Esophagus (tissue), 2 donors: ENCODE measurements around the gene IL10RB. TPM values are rescaled to one million over a fixed set of nuclear protein-coding genes. Genes with fewer than 3 reads are reported as not detected.
A peak's percentile ranks its signal among the peaks of the same experiment; 100 is the strongest.
"Not testable (repeated sequence)": the region's sequence is repeated elsewhere in the genome, so short reads cannot be mapped to it uniquely, and the experiment has no call there.

Experiments
- H3K27ac ChIP-seq, 2 donors: one replicate each; pipeline ENCODE4 v1.5.1; 2013; ENCODE audit warnings: low read depth in 2 of 2, mild to moderate bottlenecking in 2 of 2, inconsistent platforms in 1 of 2, low read length in 1 of 2, moderate library complexity in 1 of 2
- H3K27me3 ChIP-seq, 2 donors: one replicate each; pipeline ENCODE4 v1.6.1; 2013; ENCODE audit warnings: low read length in 2 of 2, control low read depth in 1 of 2, mild to moderate bottlenecking in 1 of 2; ENCODE audit not compliant: insufficient read depth in 2 of 2, control insufficient read depth in 1 of 2
- H3K36me3 ChIP-seq, 2 donors: one replicate each; pipeline ENCODE4 v1.6.1; 2013; ENCODE audit warnings: low read length in 1 of 2; ENCODE audit not compliant: control insufficient read depth in 2 of 2, insufficient read depth in 2 of 2
- H3K4me1 ChIP-seq, 2 donors: one replicate each; pipeline ENCODE4 v1.6.1; 2013; ENCODE audit warnings: low read length in 1 of 2; ENCODE audit not compliant: control insufficient read depth in 2 of 2, insufficient read depth in 2 of 2
- H3K4me3 ChIP-seq, 2 donors: one replicate each; pipeline ENCODE4 v1.5.1; 2013; ENCODE audit warnings: low read length in 2 of 2, mild to moderate bottlenecking in 2 of 2, low read depth in 1 of 2, moderate library complexity in 1 of 2
- H3K9me3 ChIP-seq, 2 donors: one replicate each; pipeline ENCODE4 v1.6.1; 2013; ENCODE audit warnings: mild to moderate bottlenecking in 2 of 2, low read depth in 1 of 2, low read length in 1 of 2, moderate library complexity in 1 of 2; ENCODE audit not compliant: control insufficient read depth in 2 of 2, insufficient read depth in 1 of 2
- WGBS, 2 donors: extraction: QIAGEN DNeasy Blood & Tissue Kit; methylation state at CpG; one replicate each; pipeline ENCODE4 v1.1.7; 2013; 5-methylcytosine and 5-hydroxymethylcytosine counted together
- polyA plus RNA-seq, 2 donors: library from polyadenylated mRNA; stranded (reverse); fragments of 200-250 nt; gene quantifications; one replicate each; pipeline ENCODE4 v1.2.3, GENCODE V29; 2013
- donor health status: healthy with polysubstance abuse.
- donor health status: Bipolar disorder and iron deficiency.

The IL10RB gene
- polyA plus RNA-seq, 2 donors: 22.9 to 23.9 TPM

GRCh38 chr21:33240404-33240803 lies 25.8 kb upstream of the IL10RB start:
- no peaks in the 10 kb centered on the region for H3K4me1 ChIP-seq
- WGBS, 2 donors: 91 to 92% methylated on average over 2 of the region's 2 CpGs
- no peak overlapping the region for H3K4me3 ChIP-seq
- H3K27me3 ChIP-seq: no peaks in the 10 kb centered on the region
- no peaks in the 10 kb centered on the region for H3K9me3 ChIP-seq
- H3K27ac ChIP-seq: no peak overlapping the region
- H3K36me3 ChIP-seq: peaks cover 2% of the 10 kb centered on the region in 2 donors

DNA sequence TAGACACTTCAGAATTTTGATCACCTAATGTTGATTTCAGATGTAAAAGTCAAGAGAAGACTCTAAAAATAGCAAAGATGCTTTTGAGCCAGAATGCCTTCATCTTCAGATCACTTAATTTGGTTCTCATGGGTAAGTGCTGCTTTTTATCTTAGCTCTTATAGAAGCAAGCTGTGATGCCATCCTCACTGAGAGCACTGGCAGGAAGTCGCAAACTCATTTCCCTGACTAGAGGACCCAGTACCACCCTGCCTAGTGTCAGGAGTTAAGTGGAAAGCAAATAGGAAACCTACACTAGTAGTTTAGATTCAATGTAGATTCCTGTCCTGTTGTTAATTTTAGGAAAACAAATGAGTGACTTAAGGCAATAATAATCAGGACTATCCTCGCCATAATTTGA lies 24.3 kb upstream of the IL10RB start:
- no peaks in the 10 kb centered on the region for H3K4me1 ChIP-seq
- H3K27me3 ChIP-seq: no peaks in the 10 kb centered on the region
- H3K4me3 ChIP-seq: no peak overlapping the region
- WGBS, 2 donors: 90 to 92% methylated on average over 2 of the region's 2 CpGs
- peaks cover 7 to 8% of the 10 kb centered on the region in 2 donors for H3K36me3 ChIP-seq
- H3K27ac ChIP-seq: no peak overlapping the region
- H3K9me3 ChIP-seq: no peaks in the 10 kb centered on the region

- WGBS, 2 donors: 95 to 98% methylated on average over 8 of the region's 8 CpGs
- H3K27me3 ChIP-seq: not testable (repeated sequence)
These were observed 23.3 kb upstream of the IL10RB start for GRCh38 chr21:33242846-33243245.

DNA sequence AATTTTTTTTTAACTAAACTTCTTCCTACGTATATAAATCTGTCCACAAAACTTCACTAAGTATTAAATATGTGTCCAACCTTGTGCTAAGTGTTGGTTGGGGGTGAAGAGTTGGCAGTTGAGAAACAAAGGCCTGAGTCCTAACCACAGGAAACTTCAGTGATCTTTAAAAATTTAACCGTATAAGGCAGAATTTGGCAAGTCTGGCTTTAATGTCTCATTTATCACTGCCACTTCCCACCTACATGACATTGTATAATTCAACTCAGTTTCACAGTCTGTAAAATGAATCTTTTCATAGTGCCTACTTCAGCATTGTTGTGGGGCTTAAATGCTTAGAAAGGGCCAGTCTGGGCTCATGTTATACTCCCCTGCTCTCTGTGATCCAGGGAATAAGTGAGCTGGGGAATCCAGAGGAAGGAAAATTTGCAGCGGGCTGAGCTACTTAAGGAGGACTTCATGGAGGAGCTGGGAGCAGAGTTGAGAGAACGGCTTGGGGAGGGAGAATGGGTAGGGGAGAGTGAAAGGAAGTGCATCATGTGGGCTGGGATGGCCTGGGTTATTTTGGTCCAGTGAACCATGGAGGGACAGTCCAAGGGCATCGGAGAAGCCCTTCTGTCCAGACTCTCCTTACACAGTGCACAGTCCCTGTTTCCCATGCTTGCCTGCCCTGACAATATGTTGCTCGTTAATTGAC lies 21.9 kb upstream of the IL10RB start:
- peak overlapping the region in 1 of 2 donors; percentile 19 for H3K27ac ChIP-seq
- no peaks in the 10 kb centered on the region for H3K27me3 ChIP-seq
- 71 to 74% methylated on average over 6 of the region's 6 CpGs for WGBS, 2 donors
- H3K9me3 ChIP-seq: no peaks in the 10 kb centered on the region
- peaks cover 10 to 14% of the 10 kb centered on the region in 2 donors for H3K36me3 ChIP-seq
- no peaks in the 10 kb centered on the region for H3K4me1 ChIP-seq
- H3K4me3 ChIP-seq: no peak overlapping the region

More at GRCh38 chr21:33242846-33243245, 23.3 kb upstream of the IL10RB start:
- H3K27ac ChIP-seq, H3K4me3 ChIP-seq, H3K9me3 ChIP-seq, H3K4me1 ChIP-seq: not testable (repeated sequence)
- H3K36me3 ChIP-seq: peaks cover 10 to 14% of the 10 kb centered on the region in 2 donors

DNA sequence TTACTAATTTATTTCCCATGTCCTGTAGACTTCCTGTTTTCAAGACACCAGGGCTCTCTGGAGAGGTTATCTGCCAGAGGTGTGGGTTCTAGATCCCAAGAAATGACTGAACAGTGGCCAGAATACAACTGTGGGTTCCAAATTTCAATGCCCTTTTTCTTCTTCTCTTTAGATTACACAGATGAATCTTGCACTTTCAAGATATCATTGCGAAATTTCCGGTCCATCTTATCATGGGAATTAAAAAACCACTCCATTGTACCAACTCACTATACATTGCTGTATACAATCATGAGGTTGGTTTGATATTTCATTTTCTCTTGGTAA lies 21.4 kb upstream of the IL10RB start:
- Histone ChIP-seq H3K9me3 (no peaks in the 10 kb centered on the region), H3K36me3 (peaks cover 10 to 18% of the 10 kb centered on the region in 2 donors), H3K4me3 (no peak overlapping the region), H3K4me1 (no peaks in the 10 kb centered on the region), H3K27ac (no peak overlapping the region), H3K27me3 (no peaks in the 10 kb centered on the region)
- 85 to 91% methylated on average over 2 of the region's 2 CpGs for WGBS, 2 donors

DNA sequence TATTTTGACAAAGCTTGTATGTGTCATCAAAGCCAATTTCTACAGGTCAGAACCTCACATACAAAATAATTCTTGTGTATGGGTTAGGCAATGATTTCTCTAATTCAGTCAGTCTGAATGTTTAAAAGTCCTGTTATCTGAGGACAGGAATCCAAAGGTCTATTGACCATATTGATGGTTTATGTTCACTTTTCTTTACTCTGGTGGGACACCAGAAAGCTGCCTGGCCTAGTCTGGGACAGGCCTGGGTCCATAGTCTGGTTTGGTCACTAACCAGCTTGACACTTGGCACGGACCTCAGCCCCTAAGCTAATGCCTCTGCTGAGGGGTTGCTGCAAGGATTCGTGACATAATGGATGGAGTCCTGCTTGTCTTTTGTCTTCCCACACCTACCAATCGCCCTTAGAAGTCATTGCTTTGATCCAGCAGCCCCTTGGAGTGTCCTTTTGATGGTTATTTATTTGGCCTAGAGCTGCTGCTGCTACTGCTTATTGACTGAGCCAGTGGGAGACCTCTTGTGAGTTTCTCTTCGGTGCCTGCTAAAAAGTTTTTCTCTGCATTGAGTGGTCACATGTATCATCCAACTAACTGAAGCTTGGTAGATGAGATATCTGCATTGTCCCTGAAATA lies 20.8 kb upstream of the IL10RB start:
- Histone ChIP-seq H3K4me3 (no peak overlapping the region), H3K9me3 (no peaks in the 10 kb centered on the region), H3K36me3 (peaks cover 10 to 18% of the 10 kb centered on the region in 2 donors), H3K4me1 (no peaks in the 10 kb centered on the region), H3K27me3 (no peaks in the 10 kb centered on the region), H3K27ac (no peak overlapping the region)
- 80 to 88% methylated on average over 4 of the region's 4 CpGs for WGBS, 2 donors

GRCh38 chr21:33246506-33246905 lies 19.7 kb upstream of the IL10RB start:
- Histone ChIP-seq H3K9me3 (no peaks in the 10 kb centered on the region), H3K27me3 (no peaks in the 10 kb centered on the region), H3K27ac (no peak overlapping the region), H3K4me1 (no peaks in the 10 kb centered on the region), H3K4me3 (no peak overlapping the region), H3K36me3 (peaks cover 10 to 18% of the 10 kb centered on the region in 2 donors)
- 89 to 90% methylated on average over 5 of the region's 5 CpGs for WGBS, 2 donors

GRCh38 chr21:33246963-33247362 lies 19.2 kb upstream of the IL10RB start:
- Histone ChIP-seq H3K4me1 (no peaks in the 10 kb centered on the region), H3K4me3 (no peak overlapping the region), H3K9me3 (no peaks in the 10 kb centered on the region), H3K27me3 (no peaks in the 10 kb centered on the region), H3K27ac (no peak overlapping the region), H3K36me3 (peaks cover 10 to 18% of the 10 kb centered on the region in 2 donors)
- WGBS, 2 donors: 91 to 93% methylated on average over 7 of the region's 7 CpGs

DNA sequence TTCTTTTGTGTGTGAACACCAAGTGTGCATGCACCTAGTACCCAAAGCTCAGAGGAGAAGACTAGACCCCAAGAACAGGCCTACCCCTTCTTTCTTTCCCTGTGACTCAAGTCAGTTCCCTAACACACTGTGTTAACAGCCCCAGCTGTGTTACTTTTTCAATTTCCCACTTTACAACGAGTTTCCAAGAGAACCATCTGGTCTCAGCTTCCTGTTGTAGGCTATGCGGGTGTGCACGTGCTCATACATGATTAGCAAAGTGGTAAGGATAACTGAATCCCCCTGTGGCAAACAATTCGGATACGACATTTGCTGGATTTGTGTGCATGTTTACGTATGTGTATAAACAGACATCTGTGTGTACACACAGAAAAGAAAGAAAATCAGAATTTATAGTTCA lies 18.6 kb upstream of the IL10RB start:
- Histone ChIP-seq H3K27ac (no peak overlapping the region), H3K27me3 (no peaks in the 10 kb centered on the region), H3K36me3 (peaks cover 10 to 18% of the 10 kb centered on the region in 2 donors), H3K9me3 (no peaks in the 10 kb centered on the region), H3K4me1 (no peaks in the 10 kb centered on the region), H3K4me3 (no peak overlapping the region)
- 61 to 73% methylated on average over 6 of the region's 6 CpGs for WGBS, 2 donors
